ENCODE results near the gene CRADD. TPM values are rescaled to one million over a fixed set of nuclear protein-coding genes. Genes with fewer than 3 reads are reported as not detected.

CRADD gene
- total RNA-seq, 2 experiments from 2014 or later, result 9.7 to 12.6 TPM

DNA sequence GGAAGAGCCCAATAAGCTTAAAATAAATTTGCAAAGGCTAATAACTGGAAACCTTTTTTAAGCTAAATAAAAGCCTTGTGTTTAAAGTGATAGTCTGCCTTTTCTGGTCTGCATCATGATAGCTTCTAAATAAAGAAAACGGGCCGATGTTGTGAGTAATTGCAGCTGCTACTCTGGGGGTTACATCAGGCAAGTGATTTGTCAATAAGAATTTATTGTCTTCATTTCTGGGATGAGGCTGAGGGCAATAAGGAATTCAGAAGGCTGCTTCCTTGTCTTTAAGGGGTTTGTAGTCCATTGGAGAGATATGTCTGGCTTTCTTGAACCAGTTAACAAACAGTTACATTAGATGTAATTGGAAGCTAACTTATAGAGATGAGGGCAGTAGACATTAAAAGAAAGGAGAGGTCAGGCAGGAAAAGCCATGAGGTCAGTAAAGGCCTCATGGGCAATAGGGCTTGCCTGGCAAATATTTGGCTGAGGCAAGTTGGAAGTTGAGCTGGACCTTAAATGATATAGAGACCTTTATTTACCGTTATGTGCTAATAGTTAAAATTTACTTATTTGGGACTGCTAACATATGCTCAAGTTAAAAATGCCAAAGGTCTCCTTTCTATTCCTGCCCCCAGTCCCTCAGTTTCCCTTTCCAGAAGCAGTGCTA is 85.0 kb downstream of the CRADD start:
- peaks cover 57% of the 10 kb centered on the region for H3K4me1 Mint-ChIP-seq
- no peak for DNase-seq
- H3K9me3 Mint-ChIP-seq, result no peaks in the 10 kb centered on the region
- CTCF ChIA-PET, result interaction anchor here (0.9 to 1.0 kb wide), 2 partner anchors 316 to 340 kb away, joined by 3 read pairs; no protein-coding TSS in a partner anchor
- no peak overlapping the region for H3K27ac Mint-ChIP-seq
- POLR2A ChIA-PET, result no interaction called here
- H3K27me3 Mint-ChIP-seq, result no peaks in the 10 kb centered on the region
- peaks cover 2% of the 10 kb centered on the region for H3K36me3 Mint-ChIP-seq (ENCODE audit: low read depth)
- H3K4me3 Mint-ChIP-seq, result no peak overlapping the region

DNA sequence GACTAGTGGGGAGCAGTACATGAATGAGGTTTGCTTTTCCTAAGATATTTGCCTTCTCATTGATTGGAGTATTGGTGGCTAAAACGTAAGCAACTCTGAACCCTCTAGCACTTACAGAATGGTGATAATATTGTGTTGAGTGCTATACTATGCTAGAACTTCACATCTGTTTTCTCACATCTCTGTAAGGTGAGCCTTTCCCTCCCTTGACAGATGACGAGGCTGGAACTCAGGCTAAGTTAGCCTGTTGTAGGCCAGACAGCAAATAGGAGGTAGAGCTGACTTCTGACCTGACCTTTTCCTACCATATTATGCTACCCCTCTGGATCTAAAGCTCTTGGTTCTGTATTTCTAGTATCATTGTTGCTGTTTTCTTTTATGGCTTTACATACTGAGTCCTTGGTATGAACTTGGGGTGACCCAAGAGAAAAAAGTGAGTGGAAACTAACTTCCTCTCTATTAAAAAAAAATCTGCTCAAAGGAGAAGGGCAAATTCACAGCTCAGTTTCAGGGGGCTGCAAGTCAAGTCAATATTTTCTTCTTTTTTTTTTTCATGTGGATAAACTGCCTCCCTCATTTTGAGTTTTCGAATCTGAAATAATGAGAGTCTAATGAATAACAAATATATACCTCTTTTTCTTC is 85.9 kb downstream of the CRADD start:
- Mint-ChIP-seq H3K27me3 (no peaks in the 10 kb centered on the region), H3K36me3 (ENCODE audit: low read depth) (peaks cover 2% of the 10 kb centered on the region), H3K4me3 (no peak overlapping the region), H3K4me1 (peaks cover 60% of the 10 kb centered on the region), H3K9me3 (no peaks in the 10 kb centered on the region), H3K27ac (no peak overlapping the region)
- DNase-seq, result no peak
- POLR2A ChIA-PET, result no interaction called here
- CTCF ChIA-PET, result interaction anchor here (0.6 to 1.0 kb wide), 3 partner anchors 12 to 357 kb away, joined by 3 read pairs; no protein-coding TSS in a partner anchor

- no peak overlapping the region for H3K4me3 Mint-ChIP-seq
- ChIA-PET POLR2A (no interaction called here), CTCF (no interaction called here)
- H3K36me3 Mint-ChIP-seq (ENCODE audit: low read depth), result peaks cover 2% of the 10 kb centered on the region
- peaks cover 65% of the 10 kb centered on the region for H3K4me1 Mint-ChIP-seq
- no peak for DNase-seq
- H3K27ac Mint-ChIP-seq, result no peak overlapping the region
- no peaks in the 10 kb centered on the region for H3K9me3 Mint-ChIP-seq
- H3K27me3 Mint-ChIP-seq, result no peaks in the 10 kb centered on the region
Measured at GRCh38 chr12:93763746-93764147, 86.6 kb downstream of the CRADD start.

GRCh38 chr12:93766371-93766770 is 89.2 kb downstream of the CRADD start:
- no peaks in the 10 kb centered on the region for H3K27me3 Mint-ChIP-seq
- no peak overlapping the region for H3K27ac Mint-ChIP-seq
- no peak for DNase-seq
- no peaks in the 10 kb centered on the region for H3K36me3 Mint-ChIP-seq (ENCODE audit: low read depth)
- no peak overlapping the region for H3K4me3 Mint-ChIP-seq
- POLR2A ChIA-PET, result interaction anchor here (0.6 kb wide), 1 partner anchor 27 kb away, joined by 7 read pairs; no protein-coding TSS in a partner anchor
- no peaks in the 10 kb centered on the region for H3K9me3 Mint-ChIP-seq
- CTCF ChIA-PET, result interaction anchor here (0.6 to 2.4 kb wide), 13 partner anchors 12 to 335 kb away, joined by 3 to 37 read pairs (median 3); no protein-coding TSS in a partner anchor
- H3K4me1 Mint-ChIP-seq, result peaks cover 43% of the 10 kb centered on the region

DNA sequence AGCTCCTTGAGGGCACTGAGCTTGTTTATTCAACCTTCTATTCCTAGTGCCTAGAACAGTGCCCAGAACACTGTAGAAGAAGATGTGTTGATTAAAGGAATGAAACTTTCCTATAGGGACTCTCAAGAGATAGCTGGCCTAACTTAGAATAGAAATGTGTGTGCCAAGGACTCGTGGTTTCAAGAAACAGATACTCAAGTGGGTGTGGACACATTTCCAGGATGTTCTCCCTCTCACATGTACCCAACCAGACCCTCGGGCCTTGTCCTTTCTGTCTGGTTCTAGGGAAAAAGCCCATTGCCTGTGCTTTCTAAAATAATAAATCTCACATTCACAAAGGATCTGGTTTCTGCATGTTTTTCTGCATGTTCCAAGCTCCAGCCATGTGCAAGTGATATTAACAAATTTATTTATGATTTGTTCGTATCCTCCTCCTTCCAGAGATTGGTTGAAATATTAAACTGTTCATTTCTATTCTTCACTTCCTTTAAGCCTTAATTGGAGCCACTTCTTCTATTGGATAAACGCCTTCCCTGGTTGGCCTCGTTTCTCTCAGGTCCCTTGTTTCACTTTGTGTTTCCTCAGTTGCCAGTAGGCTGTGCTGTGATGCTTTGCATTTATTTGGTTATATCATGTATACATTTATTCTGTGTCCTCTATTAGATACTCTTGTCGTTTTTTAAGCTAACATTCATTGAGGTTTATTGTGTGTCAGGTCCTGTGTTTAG is 89.8 kb downstream of the CRADD start:
- CTCF ChIA-PET, result interaction anchor here (0.6 to 2.4 kb wide), 16 partner anchors 11 to 334 kb away, joined by 3 to 37 read pairs (median 3); no protein-coding TSS in a partner anchor

DNA sequence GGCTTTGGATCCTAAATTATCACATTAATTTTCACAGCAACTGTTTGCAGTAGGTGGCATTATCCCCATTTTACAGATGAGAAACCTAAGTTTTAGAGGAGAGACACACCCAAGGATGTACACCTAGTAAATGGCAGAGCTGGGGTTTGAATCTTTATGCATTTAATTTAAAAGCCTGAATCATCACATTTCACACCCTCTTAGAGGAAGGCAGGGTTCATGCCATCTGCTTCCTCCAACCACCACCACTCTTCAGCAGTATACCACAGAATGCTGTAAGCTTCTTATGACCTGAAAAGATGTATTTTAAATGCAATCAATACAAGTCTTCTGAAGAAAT is 90.3 kb downstream of the CRADD start:
- no peaks in the 10 kb centered on the region for H3K27me3 Mint-ChIP-seq
- H3K4me1 Mint-ChIP-seq, result peaks cover 45% of the 10 kb centered on the region
- no peak for DNase-seq
- no peaks in the 10 kb centered on the region for H3K36me3 Mint-ChIP-seq (ENCODE audit: low read depth)
- peak overlapping the region; percentile 75 for H3K27ac Mint-ChIP-seq
- POLR2A ChIA-PET, result interaction anchor here (0.5 kb wide), 1 partner anchor 38 kb away, joined by 3 read pairs; no protein-coding TSS in a partner anchor
- H3K4me3 Mint-ChIP-seq, result peak overlapping the region; percentile 1
- CTCF ChIA-PET, result interaction anchor here (0.6 to 2.4 kb wide), 7 partner anchors 25 to 334 kb away, joined by 3 to 37 read pairs (median 4); no protein-coding TSS in a partner anchor
- no peaks in the 10 kb centered on the region for H3K9me3 Mint-ChIP-seq

More for the DNA sequence above, 89.8 kb downstream of the CRADD start:
- H3K4me3 Mint-ChIP-seq, result peak overlapping the region; percentile 1
- no peaks in the 10 kb centered on the region for H3K9me3 Mint-ChIP-seq
- POLR2A ChIA-PET, result interaction anchor here (0.5 to 0.6 kb wide), 2 partner anchors 28 to 38 kb away, joined by 3 to 7 read pairs; no protein-coding TSS in a partner anchor
- H3K36me3 Mint-ChIP-seq (ENCODE audit: low read depth), result no peaks in the 10 kb centered on the region
- peaks cover 42% of the 10 kb centered on the region for H3K4me1 Mint-ChIP-seq
- no peaks in the 10 kb centered on the region for H3K27me3 Mint-ChIP-seq
- peak; percentile 70 for DNase-seq
- H3K27ac Mint-ChIP-seq, result peak overlapping the region; percentile 75

DNA sequence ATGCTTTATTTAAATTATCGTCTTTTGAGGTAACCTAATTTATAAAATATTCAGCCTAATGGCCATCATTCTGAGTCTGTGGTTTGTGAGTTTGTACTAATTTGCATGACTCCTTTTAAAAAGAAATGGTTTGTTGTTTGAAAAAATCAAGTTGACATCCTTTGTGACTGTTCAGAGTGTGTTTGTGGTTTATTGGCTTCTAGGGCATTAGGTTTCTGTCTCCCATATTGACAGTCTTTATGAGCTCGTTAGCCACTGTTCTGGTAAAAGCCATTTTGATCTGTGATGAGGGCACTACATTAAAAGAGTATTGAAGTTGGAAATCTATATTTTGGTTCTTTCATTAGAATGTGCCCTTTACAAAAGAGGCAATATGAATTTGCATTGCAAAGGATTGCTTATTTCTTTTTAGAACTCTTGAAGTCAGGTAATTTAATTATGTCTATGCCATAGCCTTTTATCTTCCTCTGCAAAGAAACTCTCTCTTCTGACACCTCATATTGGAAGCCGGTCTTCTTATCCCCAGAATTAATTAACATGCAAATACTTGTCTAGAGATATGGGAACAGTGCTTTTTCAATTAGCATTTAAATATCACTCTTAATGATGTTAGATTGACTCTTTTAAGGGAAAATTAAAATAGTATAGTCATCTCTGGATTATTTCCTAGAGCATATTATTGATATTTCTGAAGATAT is 95.0 kb downstream of the CRADD start:
- peaks cover 39% of the 10 kb centered on the region for H3K4me1 Mint-ChIP-seq
- no peak overlapping the region for H3K27ac Mint-ChIP-seq
- peaks cover 11% of the 10 kb centered on the region for H3K36me3 Mint-ChIP-seq (ENCODE audit: low read depth)
- ChIA-PET POLR2A (no interaction called here), CTCF (interaction anchor here (1.0 to 1.1 kb wide), 2 partner anchors 12 to 46 kb away, joined by 3 read pairs; no protein-coding TSS in a partner anchor)
- no peak overlapping the region for H3K4me3 Mint-ChIP-seq
- H3K27me3 Mint-ChIP-seq, result no peaks in the 10 kb centered on the region
- no peak for DNase-seq
- peaks cover 13% of the 10 kb centered on the region for H3K9me3 Mint-ChIP-seq

DNA sequence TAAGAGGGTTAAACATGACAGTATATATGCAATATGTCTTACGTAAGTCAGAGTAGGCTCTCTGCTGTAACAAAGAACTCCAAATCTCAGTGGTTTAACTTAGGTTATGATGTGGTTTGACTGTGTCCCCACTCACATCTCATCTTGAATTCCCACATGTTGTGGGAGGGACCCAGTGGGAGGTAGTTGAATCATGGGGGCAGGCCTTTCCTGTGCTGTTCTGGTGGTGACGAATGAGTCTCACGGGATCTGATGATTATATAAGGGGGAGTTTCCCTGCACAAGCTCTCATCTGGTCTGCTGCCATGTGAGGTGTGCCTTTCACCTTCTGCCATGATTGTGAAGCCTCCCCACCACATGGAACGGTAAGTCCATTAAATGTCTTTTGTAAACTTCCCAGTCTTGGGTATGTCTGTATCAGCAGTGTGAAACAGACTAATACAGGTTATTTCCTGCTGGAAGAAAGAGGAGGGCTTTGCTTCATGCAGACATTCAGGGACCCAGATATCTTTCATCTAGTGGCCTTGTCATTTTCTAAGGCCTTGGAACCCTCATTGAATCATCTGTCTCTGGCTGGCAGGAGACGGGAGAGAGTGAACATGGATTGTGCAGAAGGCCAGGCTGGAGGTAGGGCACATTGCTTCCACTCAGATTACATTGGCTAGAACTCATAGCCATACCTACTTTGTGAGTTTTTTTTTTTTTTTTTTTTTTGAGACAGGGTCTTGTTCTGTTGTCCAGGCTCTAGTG is 96.1 kb downstream of the CRADD start:
- peaks cover 11% of the 10 kb centered on the region for H3K36me3 Mint-ChIP-seq (ENCODE audit: low read depth)
- no peaks in the 10 kb centered on the region for H3K27me3 Mint-ChIP-seq
- ChIA-PET CTCF (interaction anchor here (1.1 to 2.8 kb wide), 2 partner anchors 11 to 328 kb away, joined by 3 to 16 read pairs; no protein-coding TSS in a partner anchor), POLR2A (no interaction called here)
- H3K27ac Mint-ChIP-seq, result no peak overlapping the region
- H3K9me3 Mint-ChIP-seq, result peaks cover 13% of the 10 kb centered on the region
- peaks cover 27% of the 10 kb centered on the region for H3K4me1 Mint-ChIP-seq
- H3K4me3 Mint-ChIP-seq, result no peak overlapping the region
- no peak for DNase-seq

- no peak overlapping the region for H3K4me3 Mint-ChIP-seq
- DNase-seq, result no peak
- H3K9me3 Mint-ChIP-seq, result peaks cover 15% of the 10 kb centered on the region
- ChIA-PET POLR2A (no interaction called here), CTCF (interaction anchor here (1.4 kb wide), 1 partner anchor 325 kb away, joined by 3 read pairs; no protein-coding TSS in a partner anchor)
- H3K4me1 Mint-ChIP-seq, result peaks cover 42% of the 10 kb centered on the region
- H3K27me3 Mint-ChIP-seq, result no peaks in the 10 kb centered on the region
- H3K27ac Mint-ChIP-seq, result no peak overlapping the region
- peaks cover 22% of the 10 kb centered on the region for H3K36me3 Mint-ChIP-seq (ENCODE audit: low read depth)
Measured at GRCh38 chr12:93776581-93777018, 99.4 kb downstream of the CRADD start.

- H3K4me3 Mint-ChIP-seq, result no peak overlapping the region
- no peak for DNase-seq
- peaks cover 22% of the 10 kb centered on the region for H3K36me3 Mint-ChIP-seq (ENCODE audit: low read depth)
- H3K27ac Mint-ChIP-seq, result no peak overlapping the region
- ChIA-PET CTCF (interaction anchor here (1.4 kb wide), 1 partner anchor 325 kb away, joined by 3 read pairs; no protein-coding TSS in a partner anchor), POLR2A (no interaction called here)
- peaks cover 16% of the 10 kb centered on the region for H3K9me3 Mint-ChIP-seq
- H3K27me3 Mint-ChIP-seq, result no peaks in the 10 kb centered on the region
- H3K4me1 Mint-ChIP-seq, result peaks cover 36% of the 10 kb centered on the region
Measured at GRCh38 chr12:93777254-93777653, 100.1 kb downstream of the CRADD start.

DNA sequence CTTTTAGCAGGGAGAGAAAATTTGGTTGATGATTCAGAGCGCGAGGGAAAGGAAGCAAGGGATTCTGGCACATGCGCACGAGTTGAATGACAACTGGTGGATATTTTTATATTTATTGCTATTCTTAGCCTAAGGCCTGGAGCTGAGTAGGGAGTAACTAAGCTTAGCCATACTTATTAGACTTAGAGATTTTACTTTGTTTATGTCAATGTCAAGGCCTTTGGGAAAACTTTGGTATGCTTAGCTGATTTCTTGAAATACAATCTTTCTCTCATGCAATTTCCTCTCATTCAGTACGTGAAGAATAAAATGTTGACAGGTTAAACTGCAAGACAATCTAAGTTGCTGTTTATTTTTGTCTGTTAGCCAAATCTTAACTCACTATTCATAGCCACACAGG is 101.1 kb downstream of the CRADD start:
- Mint-ChIP-seq H3K27me3 (no peaks in the 10 kb centered on the region), H3K4me3 (no peak overlapping the region), H3K36me3 (ENCODE audit: low read depth) (peaks cover 17% of the 10 kb centered on the region), H3K4me1 (peaks cover 30% of the 10 kb centered on the region), H3K9me3 (peaks cover 9% of the 10 kb centered on the region), H3K27ac (no peak overlapping the region)
- ChIA-PET CTCF (interaction anchor here (1.4 kb wide), 1 partner anchor 12 kb away, joined by 4 read pairs; no protein-coding TSS in a partner anchor), POLR2A (no interaction called here)
- no peak for DNase-seq

Data from activated CD4-positive, alpha-beta T cell treated with anti-CD3 and anti-CD28 coated beads, Interleukin-2, amount 10 ng/mL, durations not matched to agents 7 days and 5 days (primary cell).